GM19468 (cell line): ENCODE data around the gene INPP1.
"Not testable (repeated sequence)": the region's sequence is repeated elsewhere in the genome, so short reads cannot be mapped to it uniquely, and the experiment has no call there.

Experiments
- ATAC-seq: cut with Tn5 transposase; IDR thresholded peaks from one replicate; pipeline ENCODE4 v1.9.1; 2021; ENCODE audit warnings: mild to moderate bottlenecking, moderate library complexity, moderate number of reproducible peaks; ENCODE audit not compliant: unreplicated experiment; ENCODE audit errors: extremely low read depth

INPP1 gene

GRCh38 chr2:190358655-190359448 is 15.5 kb downstream of the INPP1 start:
- ATAC-seq: not testable (repeated sequence)

- no peak for ATAC-seq
These were observed 17.2 kb downstream of the INPP1 start for GRCh38 chr2:190360561-190360960.

- no peak for ATAC-seq
These were observed 17.6 kb downstream of the INPP1 start for GRCh38 chr2:190360965-190361364.

- ATAC-seq: no peak
These were observed 18.2 kb downstream of the INPP1 start for GRCh38 chr2:190361572-190361971.

- no peak for ATAC-seq
These were observed 19.5 kb downstream of the INPP1 start for GRCh38 chr2:190362894-190363293.

GRCh38 chr2:190365499-190366204 is 22.3 kb downstream of the INPP1 start:
- no peak for ATAC-seq

GRCh38 chr2:190366248-190366753 is 22.9 kb downstream of the INPP1 start:
- no peak for ATAC-seq

- ATAC-seq: no peak
These were observed 23.7 kb downstream of the INPP1 start for GRCh38 chr2:190367091-190367490.

- ATAC-seq: no peak
These were observed 26.2 kb downstream of the INPP1 start for GRCh38 chr2:190369635-190370034.

GRCh38 chr2:190376083-190376482 is 32.7 kb downstream of the INPP1 start:
- ATAC-seq: no peak

- no peak for ATAC-seq
These were observed 33.3 kb downstream of the INPP1 start for GRCh38 chr2:190376591-190377245.

- no peak for ATAC-seq
These were observed 35.5 kb downstream of the INPP1 start for GRCh38 chr2:190378880-190379237.

- ATAC-seq: no peak
These were observed 36.0 kb downstream of the INPP1 start for GRCh38 chr2:190379249-190379964.

GRCh38 chr2:190380962-190381412 is 37.6 kb downstream of the INPP1 start:
- no peak for ATAC-seq

- ATAC-seq: no peak
These were observed 39.5 kb downstream of the INPP1 start for GRCh38 chr2:190382851-190383250.

GRCh38 chr2:190387422-190387821 is 44.0 kb downstream of the INPP1 start:
- ATAC-seq: no peak

- ATAC-seq: no peak
These were observed 52.9 kb downstream of the INPP1 start for GRCh38 chr2:190396271-190396670.

- no peak for ATAC-seq
These were observed 59.7 kb downstream of the INPP1 start for GRCh38 chr2:190402986-190403603.

GRCh38 chr2:190404487-190404886 is 61.1 kb downstream of the INPP1 start:
- no peak for ATAC-seq

- ATAC-seq: no peak
These were observed 61.7 kb downstream of the INPP1 start for GRCh38 chr2:190405070-190405469.
